ENCODE measurements around the gene PFAS. TPM values are rescaled to one million over a fixed set of nuclear protein-coding genes. Genes with fewer than 3 reads are reported as not detected.

PFAS gene
- total RNA-seq, 1 experiment from 2014 or later: 228 TPM

- no peak overlapping the region for H3K23ac ChIP-seq (ENCODE audit: insufficient read length, low read depth, low read length)
- H3K4me3 Mint-ChIP-seq: no peak overlapping the region
- peaks cover 48 to 87% (median 86%) of the 10 kb centered on the region in 3 experiments for H3K36me3 Mint-ChIP-seq (ENCODE audit: insufficient read depth in 1 of 3, low read depth in 3 of 3)
- no peaks in the 10 kb centered on the region for H3K4me1 Mint-ChIP-seq
- H3K27ac Mint-ChIP-seq: no peak overlapping the region
- H3K9ac ChIP-seq (ENCODE audit: extremely low read depth, insufficient read length, low read length): no peak overlapping the region
- no CpG with 5 or more reads among the region's 21 CpGs for WGBS (ENCODE audit: extremely low coverage, insufficient read length, low lambda C conversion rate)
- no peak overlapping the region for H2AFZ ChIP-seq (ENCODE audit: low read length)
- H3K9me3 ChIP-seq (ENCODE audit: control insufficient read depth, low read depth, low read length): no peaks in the 10 kb centered on the region
- no peaks in the 10 kb centered on the region for H3K4me1 ChIP-seq (ENCODE audit: insufficient read depth, low read length)
- H3K14ac ChIP-seq (ENCODE audit: insufficient read depth, low read length): no peak overlapping the region
- no peaks in the 10 kb centered on the region for H3K9me3 Mint-ChIP-seq
- H4K8ac ChIP-seq (replicated peaks; ENCODE audit: insufficient read length, low read depth, low read length): no peak overlapping the region
- H2BK20ac ChIP-seq (ENCODE audit: low read depth, low read length, poor library complexity, severe bottlenecking): no peak overlapping the region
- no peak overlapping the region for H2BK15ac ChIP-seq (ENCODE audit: low read depth, low read length)
- no peaks in the 10 kb centered on the region for H3K79me2 ChIP-seq (ENCODE audit: insufficient read depth, low read length)
- no peak overlapping the region for H3K18ac ChIP-seq (ENCODE audit: insufficient read length, low read depth, low read length)
- no peaks in the 10 kb centered on the region for H3K79me1 ChIP-seq (ENCODE audit: insufficient read depth, low read depth, low read length, poor library complexity, severe bottlenecking)
- H3K23me2 ChIP-seq (ENCODE audit: insufficient read length, low read depth, low read length, poor library complexity, severe bottlenecking): no peaks in the 10 kb centered on the region
- H3K27ac ChIP-seq (ENCODE audit: insufficient read length, low read depth, low read length): no peak overlapping the region
- no peak overlapping the region for H2AK5ac ChIP-seq (ENCODE audit: insufficient read length, low read length)
- no peak for TF ChIP-seq CTCF (conservative IDR thresholded peaks at IDR 0.05)
- no peak overlapping the region for H3T11ph ChIP-seq (ENCODE audit: low read length)
- no peaks in the 10 kb centered on the region for H3K27me3 ChIP-seq (ENCODE audit: insufficient read depth, low read length)
- H2BK5ac ChIP-seq (ENCODE audit: insufficient read length, low read length): no peak overlapping the region
- H2BK12ac ChIP-seq (ENCODE audit: insufficient read length, low read depth, low read length): no peak overlapping the region
- H4K91ac ChIP-seq (ENCODE audit: insufficient read length, low read depth, low read length): no peak overlapping the region
- no peaks in the 10 kb centered on the region for H3K27me3 Mint-ChIP-seq (ENCODE audit: low read depth)
- no peak overlapping the region for H3K56ac ChIP-seq (ENCODE audit: insufficient read length, low read depth, low read length)
- DNase-seq: no peak
- H4K20me1 ChIP-seq (ENCODE audit: control insufficient read depth, insufficient read depth, insufficient read length): no peaks in the 10 kb centered on the region
- H2BK120ac ChIP-seq (ENCODE audit: low read depth, low read length, poor library complexity, severe bottlenecking): no peak overlapping the region
- no peak overlapping the region for H4K5ac ChIP-seq (ENCODE audit: insufficient read length, low read depth, low read length)
- H3K4ac ChIP-seq (ENCODE audit: low read depth, low read length): no peak overlapping the region
- no peak overlapping the region for H3K4me2 ChIP-seq (ENCODE audit: insufficient read depth, insufficient read length, low read length)
Observed at GRCh38 chr17:8234361-8235270, 14.5 kb upstream of the PFAS start.

Measured in H9 (cell line).